Gastroesophageal sphincter (tissue), 4 donors: ENCODE results near the gene NFAM1. TPM values are rescaled to one million over a fixed set of nuclear protein-coding genes. Genes with fewer than 3 reads are reported as not detected.
A peak's percentile ranks its signal among the peaks of the same experiment; 100 is the strongest.

Experiments
- ATAC-seq: fragments of 150-250 bp; one replicate; pipeline ENCODE4 v1.9.1; 2016; ENCODE audit warnings: mild to moderate bottlenecking, moderate library complexity
- H3K27ac ChIP-seq, 4 donors: fragments of 200-600 bp; sonication (generic) in 3 of 4; 1 replicate in 3 of 4; 2 replicates in 1 of 4; pipeline ENCODE4 v1.5.1; 2016 to 2019
- H3K27me3 ChIP-seq: fragments of 200-600 bp; sonication (generic); one replicate; pipeline ENCODE4 v1.5.1; 2019
- H3K36me3 ChIP-seq, 2 donors: fragments of 200-600 bp; sonication (generic); one replicate each; pipeline ENCODE4 v1.5.1; 2019; ENCODE audit warnings: control low read depth in 1 of 2
- H3K4me1 ChIP-seq, 3 donors: fragments of 200-600 bp; sonication (generic); 1 replicate in 2 of 3; 2 replicates in 1 of 3; pipeline ENCODE4 v1.5.1; 2016 to 2019; ENCODE audit warnings: control low read depth in 2 of 3
- H3K4me3 ChIP-seq, 2 donors: fragments of 200-600 bp; sonication (generic); one replicate each; pipeline ENCODE4 v1.5.1; 2019; ENCODE audit warnings: mild to moderate bottlenecking in 1 of 2, moderate library complexity in 1 of 2
- H3K9me3 ChIP-seq, 3 donors: fragments of 200-600 bp; sonication (generic); one replicate each; pipeline ENCODE4 v1.5.1; 2017 to 2019; ENCODE audit warnings: control low read depth in 2 of 3
- CTCF ChIP-seq, 4 experiments: fragments of 200-600 bp in 2 of 4; fragments of 450-650 bp in 2 of 4; sonication (generic) in 1 of 4; IDR thresholded peaks; one replicate each; pipeline ENCODE4 v1.5.1; 2017 to 2019; ENCODE audit warnings: antibody characterized with exemption in 4 of 4, mild to moderate bottlenecking in 2 of 4, moderate library complexity in 2 of 4
- EP300 ChIP-seq: sonication (generic); formaldehyde crosslinking; IDR thresholded peaks from one replicate; pipeline ENCODE4 v1.6.1; 2017; ENCODE audit warnings: antibody characterized with exemption, mild to moderate bottlenecking
- POLR2A ChIP-seq, 2 donors: fragments of 450-650 bp; IDR thresholded peaks; one replicate each; pipeline ENCODE4 v1.6.1; 2017; ENCODE audit warnings: antibody characterized with exemption in 2 of 2, mild to moderate bottlenecking in 2 of 2, moderate library complexity in 1 of 2
- POLR2AphosphoS5 ChIP-seq: sonication (generic); formaldehyde crosslinking; IDR thresholded peaks from one replicate; pipeline ENCODE4 v1.6.1; 2017; ENCODE audit warnings: antibody characterized with exemption
- WGBS, 2 donors: methylation state at CpG; one replicate each; pipeline ENCODE4 v1.1.5; 2018; ENCODE audit warnings: low coverage in 1 of 2; 5-methylcytosine and 5-hydroxymethylcytosine counted together
- total RNA-seq, 4 donors: library from RNA; depleted of rRNA; stranded (reverse); fragments of >200 nt; gene quantifications; one replicate each; pipeline ENCODE4 v1.1.0, GENCODE V29; 2016

Gene NFAM1
- total RNA-seq, 4 donors from 2014 or later = 1.2 to 3.4 (median 2.7) TPM

GRCh38 chr22:42369250-42370041 is 62.8 kb downstream of the NFAM1 start:
- peak; percentile 96 for ATAC-seq
- H3K9me3 ChIP-seq = no peaks in the 10 kb centered on the region
- H3K4me3 ChIP-seq = peak overlapping the region; percentile 52 to 74
- WGBS, 2 donors = 9 to 11% methylated on average over 10 to 14 of the region's 42 CpGs
- no peaks in the 10 kb centered on the region for H3K27me3 ChIP-seq
- no peaks in the 10 kb centered on the region for H3K36me3 ChIP-seq
- H3K4me1 ChIP-seq = peaks cover 0 to 52% (median 39%) of the 10 kb centered on the region in 3 donors
- peak overlapping the region in 3 of 4 donors; percentile 45 to 78 (median 71) for H3K27ac ChIP-seq
- TF ChIP-seq POLR2A (IDR thresholded peaks at IDR 0.05) = no peak
- TF ChIP-seq EP300 = no peak
- no peak for TF ChIP-seq CTCF (IDR thresholded peaks at IDR 0.05)
- TF ChIP-seq POLR2AphosphoS5 = no peak

GRCh38 chr22:42368379-42369249 is 63.6 kb downstream of the NFAM1 start:
- ATAC-seq = peak; percentile 28
- peaks cover 0 to 55% (median 39%) of the 10 kb centered on the region in 3 donors for H3K4me1 ChIP-seq
- 0 to 20% methylated on average over 1 to 8 of the region's 86 CpGs for WGBS, 2 donors
- TF ChIP-seq EP300 (no peak), POLR2A (IDR thresholded peaks at IDR 0.05) (no peak), CTCF (IDR thresholded peaks at IDR 0.05) (no peak), POLR2AphosphoS5 (no peak)
- peak overlapping the region; percentile 52 to 74 for H3K4me3 ChIP-seq
- H3K9me3 ChIP-seq = no peaks in the 10 kb centered on the region
- peak overlapping the region in 3 of 4 donors; percentile 71 to 78 (median 74) for H3K27ac ChIP-seq
- no peaks in the 10 kb centered on the region for H3K36me3 ChIP-seq
- no peaks in the 10 kb centered on the region for H3K27me3 ChIP-seq

GRCh38 chr22:42367980-42368378 is 64.2 kb downstream of the NFAM1 start:
- Histone ChIP-seq H3K36me3 (no peaks in the 10 kb centered on the region), H3K27me3 (no peaks in the 10 kb centered on the region), H3K27ac (peak overlapping the region in 3 of 4 donors; percentile 71 to 78 (median 74)), H3K4me3 (peak overlapping the region; percentile 52 to 74), H3K4me1 (peaks cover 0 to 55% (median 39%) of the 10 kb centered on the region in 3 donors), H3K9me3 (no peaks in the 10 kb centered on the region)
- 15 to 33% methylated on average over 3 to 7 of the region's 11 CpGs for WGBS, 2 donors
- TF ChIP-seq POLR2A (IDR thresholded peaks at IDR 0.05) (no peak), EP300 (no peak), POLR2AphosphoS5 (no peak), CTCF (IDR thresholded peaks at IDR 0.05) (no peak)
- ATAC-seq = no peak

- Histone ChIP-seq H3K9me3 (no peaks in the 10 kb centered on the region), H3K27me3 (no peaks in the 10 kb centered on the region), H3K4me1 (peaks cover 0 to 55% (median 39%) of the 10 kb centered on the region in 3 donors), H3K27ac (peak overlapping the region in 3 of 4 donors; percentile 71 to 78 (median 74)), H3K4me3 (no peak overlapping the region), H3K36me3 (no peaks in the 10 kb centered on the region)
- TF ChIP-seq POLR2A (IDR thresholded peaks at IDR 0.05) (no peak), POLR2AphosphoS5 (no peak), CTCF (IDR thresholded peaks at IDR 0.05) (no peak), EP300 (no peak)
- WGBS, 2 donors = 19 to 55% methylated on average over 3 to 4 of the region's 8 CpGs
- no peak for ATAC-seq
Observed at GRCh38 chr22:42366806-42367581, 65.2 kb downstream of the NFAM1 start.
